Keratinocyte (primary cell): Measurements from ENCODE around the gene ARMC9.

Experiments
- EZH2 ChIP-seq: IDR thresholded peaks from one replicate; pipeline ENCODE4 v1.6.1; 2012; ENCODE audit warnings: inconsistent platforms, mild to moderate bottlenecking, low read length, moderate library complexity
- TF ChIP-seq, protein P1 (sequence below), 3 experiments: IDR thresholded peaks in 1 of 3; conservative IDR thresholded peaks in 1 of 3; optimal IDR thresholded peaks in 1 of 3; 2 replicates in 2 of 3; 3 replicates in 1 of 3; pipeline versions ENCODE3 to v1.5.1; 2011; ENCODE audit warnings: low read length in 3 of 3, mild to moderate bottlenecking in 3 of 3, moderate library complexity in 2 of 3, control low read depth in 1 of 3, inconsistent platforms in 1 of 3; ENCODE audit not compliant: insufficient read depth in 2 of 3; ENCODE audit errors: extremely low read depth in 1 of 3

DNA sequence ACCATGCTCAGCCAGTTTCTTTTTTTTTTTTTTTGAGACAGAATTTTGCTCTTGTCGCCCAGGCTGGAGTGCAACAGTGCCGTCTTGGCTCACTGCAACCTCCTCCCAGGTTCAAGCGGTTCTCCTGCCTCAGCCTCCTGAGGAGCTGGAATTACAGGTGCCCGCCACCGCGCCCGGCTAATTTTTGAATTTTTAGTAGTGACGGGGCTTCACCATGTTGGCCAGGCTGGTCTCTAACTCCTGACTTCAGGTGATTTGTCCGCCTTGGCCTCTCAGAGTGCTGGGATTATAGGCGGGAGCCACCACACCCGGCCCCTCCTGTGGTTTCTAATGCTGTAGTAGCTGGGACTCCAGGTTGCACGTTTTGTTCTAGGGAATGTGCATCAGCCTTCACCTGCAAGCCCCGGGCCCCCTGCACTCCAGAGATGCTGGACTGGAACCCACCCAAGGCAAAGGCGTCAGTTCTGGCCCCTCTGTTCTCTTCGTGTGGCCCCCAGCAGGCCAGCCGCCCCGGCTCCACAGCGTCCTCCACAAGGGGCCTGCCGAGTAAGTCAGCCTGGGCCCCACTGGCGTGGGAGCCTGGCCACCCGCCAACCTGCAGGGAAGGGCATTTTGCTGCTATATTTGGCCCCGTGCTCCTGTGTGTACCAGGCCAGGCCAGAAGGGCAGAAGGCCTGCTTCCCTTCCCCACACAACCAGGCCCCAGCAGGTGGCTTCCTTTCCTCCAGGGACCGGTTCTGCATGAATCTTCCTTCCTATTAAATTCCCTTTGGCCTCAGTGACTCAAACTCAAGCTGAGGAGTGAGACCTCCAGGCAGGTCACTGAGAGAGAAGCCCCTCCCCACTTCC is 171.4 kb downstream of the ARMC9 start:
- TF ChIP-seq, protein P1, sequence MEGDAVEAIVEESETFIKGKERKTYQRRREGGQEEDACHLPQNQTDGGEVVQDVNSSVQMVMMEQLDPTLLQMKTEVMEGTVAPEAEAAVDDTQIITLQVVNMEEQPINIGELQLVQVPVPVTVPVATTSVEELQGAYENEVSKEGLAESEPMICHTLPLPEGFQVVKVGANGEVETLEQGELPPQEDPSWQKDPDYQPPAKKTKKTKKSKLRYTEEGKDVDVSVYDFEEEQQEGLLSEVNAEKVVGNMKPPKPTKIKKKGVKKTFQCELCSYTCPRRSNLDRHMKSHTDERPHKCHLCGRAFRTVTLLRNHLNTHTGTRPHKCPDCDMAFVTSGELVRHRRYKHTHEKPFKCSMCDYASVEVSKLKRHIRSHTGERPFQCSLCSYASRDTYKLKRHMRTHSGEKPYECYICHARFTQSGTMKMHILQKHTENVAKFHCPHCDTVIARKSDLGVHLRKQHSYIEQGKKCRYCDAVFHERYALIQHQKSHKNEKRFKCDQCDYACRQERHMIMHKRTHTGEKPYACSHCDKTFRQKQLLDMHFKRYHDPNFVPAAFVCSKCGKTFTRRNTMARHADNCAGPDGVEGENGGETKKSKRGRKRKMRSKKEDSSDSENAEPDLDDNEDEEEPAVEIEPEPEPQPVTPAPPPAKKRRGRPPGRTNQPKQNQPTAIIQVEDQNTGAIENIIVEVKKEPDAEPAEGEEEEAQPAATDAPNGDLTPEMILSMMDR (optimal IDR thresholded peaks at IDR 0.05 in 1 of 3, IDR thresholded peaks at IDR 0.05 in 1 of 3, conservative IDR thresholded peaks at IDR 0.05 in 1 of 3; ENCODE audit: extremely low read depth in 1 of 3, insufficient read depth in 2 of 3, low read length in 3 of 3), result no peak
- no peak for TF ChIP-seq EZH2
